ENCODE results near the gene HPS3.
A peak's percentile ranks its signal among the peaks of the same experiment; 100 is the strongest.
"Not testable (repeated sequence)": the region's sequence is repeated elsewhere in the genome, so short reads cannot be mapped to it uniquely, and the experiment has no call there.

Gene HPS3

GRCh38 chr3:149204390-149204991 lies 75.1 kb downstream of the HPS3 start:
- no peaks in the 10 kb centered on the region for H4K20me1 ChIP-seq
- peaks cover 0 to 10% (median 9%) of the 10 kb centered on the region in 10 experiments; a peak in 14 of 20 replicates for H3K4me1 ChIP-seq
- no peaks in the 10 kb centered on the region for H3K36me3 ChIP-seq
- no peak overlapping the region for H3K27ac ChIP-seq
- H3K4me3 ChIP-seq, result no peak overlapping the region
- no peak overlapping the region for H3K4me2 ChIP-seq
- H3K9me3 ChIP-seq (replicated peaks in 1 of 11), result no peaks in the 10 kb centered on the region
- no peak overlapping the region for H3K9ac ChIP-seq
- H3K27me3 ChIP-seq, result no peaks in the 10 kb centered on the region
- TF ChIP-seq Cebpa-rat (IDR thresholded peaks at IDR 0.05), result no peak

GRCh38 chr3:149207475-149207874 lies 78.0 kb downstream of the HPS3 start:
- H3K4me2 ChIP-seq, result no peak overlapping the region
- H3K4me1 ChIP-seq, result peaks cover 0 to 10% (median 9%) of the 10 kb centered on the region in 10 experiments; a peak in 14 of 20 replicates
- H3K9ac ChIP-seq, result no peak overlapping the region
- no peak overlapping the region for H3K27ac ChIP-seq
- no peak overlapping the region for H3K4me3 ChIP-seq
- H4K20me1 ChIP-seq, result no peaks in the 10 kb centered on the region
- no peaks in the 10 kb centered on the region for H3K36me3 ChIP-seq
- H3K27me3 ChIP-seq, result no peaks in the 10 kb centered on the region
- H3K9me3 ChIP-seq (replicated peaks in 1 of 11), result no peaks in the 10 kb centered on the region
- TF ChIP-seq Cebpa-rat (IDR thresholded peaks at IDR 0.05), result no peak

- no peak for TF ChIP-seq Cebpa-rat (IDR thresholded peaks at IDR 0.05)
- H3K36me3 ChIP-seq, result no peaks in the 10 kb centered on the region
- H3K4me1 ChIP-seq, result no peaks in the 10 kb centered on the region
- H3K4me3 ChIP-seq, result no peak overlapping the region
- no peak overlapping the region for H3K27ac ChIP-seq
- no peak overlapping the region for H3K9ac ChIP-seq
- no peak overlapping the region for H3K4me2 ChIP-seq
- H3K27me3 ChIP-seq, result no peaks in the 10 kb centered on the region
- no peaks in the 10 kb centered on the region for H4K20me1 ChIP-seq
- no peaks in the 10 kb centered on the region for H3K9me3 ChIP-seq (replicated peaks in 1 of 11)
Observed at GRCh38 chr3:149209431-149209830, 80.0 kb downstream of the HPS3 start.

GRCh38 chr3:149212386-149212785 lies 82.9 kb downstream of the HPS3 start:
- Histone ChIP-seq H3K36me3 (no peaks in the 10 kb centered on the region), H3K27ac (no peak overlapping the region), H3K4me1 (peaks cover 0 to 9% (median 0%) of the 10 kb centered on the region in 10 experiments; a peak in 3 of 20 replicates), H4K20me1 (no peaks in the 10 kb centered on the region), H3K4me3 (no peak overlapping the region), H3K27me3 (no peaks in the 10 kb centered on the region), H3K9ac (no peak overlapping the region), H3K9me3 (replicated peaks in 1 of 11) (no peaks in the 10 kb centered on the region), H3K4me2 (no peak overlapping the region)
- no peak for TF ChIP-seq Cebpa-rat (IDR thresholded peaks at IDR 0.05)

- no peak overlapping the region for H3K27ac ChIP-seq
- no peaks in the 10 kb centered on the region for H3K36me3 ChIP-seq
- peaks cover 0 to 9% (median 0%) of the 10 kb centered on the region in 10 experiments; a peak in 3 of 20 replicates for H3K4me1 ChIP-seq
- H4K20me1 ChIP-seq, result no peaks in the 10 kb centered on the region
- no peak for TF ChIP-seq Cebpa-rat (IDR thresholded peaks at IDR 0.05)
- no peak overlapping the region for H3K4me2 ChIP-seq
- H3K4me3 ChIP-seq, result no peak overlapping the region
- H3K27me3 ChIP-seq, result no peaks in the 10 kb centered on the region
- peaks cover 0 to 7% (median 0%) of the 10 kb centered on the region in 11 experiments; a peak in 1 of 22 replicates for H3K9me3 ChIP-seq (replicated peaks in 1 of 11)
- H3K9ac ChIP-seq, result no peak overlapping the region
Observed at GRCh38 chr3:149214702-149215101, 85.3 kb downstream of the HPS3 start.

GRCh38 chr3:149215515-149215914 lies 86.1 kb downstream of the HPS3 start:
- H3K36me3 ChIP-seq, result no peaks in the 10 kb centered on the region
- no peak for TF ChIP-seq Cebpa-rat (IDR thresholded peaks at IDR 0.05)
- H3K27ac ChIP-seq, result no peak overlapping the region
- H3K27me3 ChIP-seq, result no peaks in the 10 kb centered on the region
- peak overlapping the region in 3 of 11 experiments; percentile 8 to 33 (median 16); a peak in 5 of 22 replicates for H3K4me2 ChIP-seq
- H3K9me3 ChIP-seq (replicated peaks in 1 of 11), result peaks cover 0 to 7% (median 0%) of the 10 kb centered on the region in 11 experiments; a peak in 1 of 22 replicates
- H4K20me1 ChIP-seq, result no peaks in the 10 kb centered on the region
- peaks cover 0 to 9% (median 0%) of the 10 kb centered on the region in 10 experiments; a peak in 3 of 20 replicates for H3K4me1 ChIP-seq
- H3K4me3 ChIP-seq, result no peak overlapping the region
- no peak overlapping the region for H3K9ac ChIP-seq

- Histone ChIP-seq H3K27ac (no peak overlapping the region), H3K4me1 (peaks cover 0 to 9% (median 0%) of the 10 kb centered on the region in 10 experiments; a peak in 3 of 20 replicates), H4K20me1 (no peaks in the 10 kb centered on the region), H3K36me3 (no peaks in the 10 kb centered on the region), H3K27me3 (no peaks in the 10 kb centered on the region), H3K9ac (no peak overlapping the region), H3K4me2 (peak overlapping the region in 1 of 11 experiments; percentile 33; a peak in 3 of 22 replicates), H3K9me3 (replicated peaks in 1 of 11) (peaks cover 0 to 7% (median 0%) of the 10 kb centered on the region in 11 experiments; a peak in 1 of 22 replicates), H3K4me3 (no peak overlapping the region)
- TF ChIP-seq Cebpa-rat (IDR thresholded peaks at IDR 0.05), result no peak
Observed at GRCh38 chr3:149216193-149216869, 86.9 kb downstream of the HPS3 start.

GRCh38 chr3:149217347-149217746 lies 87.9 kb downstream of the HPS3 start:
- no peak for TF ChIP-seq Cebpa-rat (IDR thresholded peaks at IDR 0.05)
- no peak overlapping the region for H3K4me2 ChIP-seq
- H3K9me3 ChIP-seq (replicated peaks in 1 of 11), result peaks cover 0 to 7% (median 0%) of the 10 kb centered on the region in 11 experiments; a peak in 1 of 22 replicates
- H3K27me3 ChIP-seq, result no peaks in the 10 kb centered on the region
- H4K20me1 ChIP-seq, result no peaks in the 10 kb centered on the region
- H3K27ac ChIP-seq, result no peak overlapping the region
- no peaks in the 10 kb centered on the region for H3K36me3 ChIP-seq
- peaks cover 0 to 9% (median 0%) of the 10 kb centered on the region in 10 experiments; a peak in 3 of 20 replicates for H3K4me1 ChIP-seq
- H3K9ac ChIP-seq, result no peak overlapping the region
- H3K4me3 ChIP-seq, result no peak overlapping the region

GRCh38 chr3:149219380-149220121 lies 90.1 kb downstream of the HPS3 start:
- not testable (repeated sequence) for H3K27ac ChIP-seq, H3K4me3 ChIP-seq, H3K27me3 ChIP-seq

More at GRCh38 chr3:149219380-149220121, 90.1 kb downstream of the HPS3 start:
- H3K36me3 ChIP-seq; H3K9ac ChIP-seq; H3K4me2 ChIP-seq; H3K9me3 ChIP-seq (replicated peaks in 1 of 11); H4K20me1 ChIP-seq: not testable (repeated sequence)
- peaks cover 11 to 21% (median 14%) of the 10 kb centered on the region in 10 experiments; a peak in 19 of 20 replicates for H3K4me1 ChIP-seq
